Chondrocyte (in vitro differentiated cells): Measurements from ENCODE around the gene IFNA6. TPM values are rescaled to one million over a fixed set of nuclear protein-coding genes. Genes with fewer than 3 reads are reported as not detected.

ENCODE experiments used
- DNase-seq: peaks from one replicate; pipeline ENCODE4 v3.0.0; 2021; ENCODE audit warnings: mixed read lengths, low spot score
- H3K27ac Mint-ChIP-seq: one replicate; pipeline ENCODE4 v1.8.0; 2021; ENCODE audit warnings: mild to moderate bottlenecking, moderate library complexity, mixed read lengths; ENCODE audit not compliant: unreplicated experiment
- H3K27me3 Mint-ChIP-seq: 2 replicates; pipeline ENCODE4 v1.8.0; 2021; ENCODE audit warnings: low read depth, mixed read lengths
- H3K36me3 Mint-ChIP-seq: 2 replicates; pipeline ENCODE4 v1.8.0; 2021; ENCODE audit warnings: low read depth, mixed read lengths
- H3K4me1 Mint-ChIP-seq: 2 replicates; pipeline ENCODE4 v1.8.0; 2021; ENCODE audit warnings: low read depth, mild to moderate bottlenecking, mixed read lengths
- H3K4me3 Mint-ChIP-seq: one replicate; pipeline ENCODE4 v1.8.0; 2021; ENCODE audit warnings: mild to moderate bottlenecking, moderate library complexity, mixed read lengths; ENCODE audit not compliant: unreplicated experiment
- H3K9me3 Mint-ChIP-seq: 2 replicates; pipeline ENCODE4 v1.8.0; 2021; ENCODE audit warnings: low read depth, mixed read lengths
- total RNA-seq: library from RNA; stranded (reverse); gene quantifications from 3 replicates; pipeline ENCODE4 v1.2.1, GENCODE V29; 2021
- TF ChIP-seq, protein P1 (sequence below): fragments of 200-600 bp; sonication (generic); IDR thresholded peaks from 2 replicates; pipeline ENCODE4 v1.5.0; 2021; ENCODE audit warnings: antibody characterized with exemption, mild to moderate bottlenecking, moderate library complexity

The IFNA6 gene
- total RNA-seq, 1 donor from 2014 or later: not detected

GRCh38 chr9:21362287-21362686, 11.6 kb upstream of the IFNA6 start:
- DNase-seq: no peak
- no peak overlapping the region for H3K4me3 Mint-ChIP-seq
- TF ChIP-seq, protein P1, sequence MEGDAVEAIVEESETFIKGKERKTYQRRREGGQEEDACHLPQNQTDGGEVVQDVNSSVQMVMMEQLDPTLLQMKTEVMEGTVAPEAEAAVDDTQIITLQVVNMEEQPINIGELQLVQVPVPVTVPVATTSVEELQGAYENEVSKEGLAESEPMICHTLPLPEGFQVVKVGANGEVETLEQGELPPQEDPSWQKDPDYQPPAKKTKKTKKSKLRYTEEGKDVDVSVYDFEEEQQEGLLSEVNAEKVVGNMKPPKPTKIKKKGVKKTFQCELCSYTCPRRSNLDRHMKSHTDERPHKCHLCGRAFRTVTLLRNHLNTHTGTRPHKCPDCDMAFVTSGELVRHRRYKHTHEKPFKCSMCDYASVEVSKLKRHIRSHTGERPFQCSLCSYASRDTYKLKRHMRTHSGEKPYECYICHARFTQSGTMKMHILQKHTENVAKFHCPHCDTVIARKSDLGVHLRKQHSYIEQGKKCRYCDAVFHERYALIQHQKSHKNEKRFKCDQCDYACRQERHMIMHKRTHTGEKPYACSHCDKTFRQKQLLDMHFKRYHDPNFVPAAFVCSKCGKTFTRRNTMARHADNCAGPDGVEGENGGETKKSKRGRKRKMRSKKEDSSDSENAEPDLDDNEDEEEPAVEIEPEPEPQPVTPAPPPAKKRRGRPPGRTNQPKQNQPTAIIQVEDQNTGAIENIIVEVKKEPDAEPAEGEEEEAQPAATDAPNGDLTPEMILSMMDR: no peak
- H3K4me1 Mint-ChIP-seq: no peaks in the 10 kb centered on the region
- peaks cover 47% of the 10 kb centered on the region for H3K27me3 Mint-ChIP-seq
- no peak overlapping the region for H3K27ac Mint-ChIP-seq
- no peaks in the 10 kb centered on the region for H3K36me3 Mint-ChIP-seq
- H3K9me3 Mint-ChIP-seq: no peaks in the 10 kb centered on the region

GRCh38 chr9:21357479-21358460, 7.1 kb upstream of the IFNA6 start:
- TF ChIP-seq, protein P1: no peak
- peaks cover 5% of the 10 kb centered on the region for H3K36me3 Mint-ChIP-seq
- no peak overlapping the region for H3K4me3 Mint-ChIP-seq

DNA sequence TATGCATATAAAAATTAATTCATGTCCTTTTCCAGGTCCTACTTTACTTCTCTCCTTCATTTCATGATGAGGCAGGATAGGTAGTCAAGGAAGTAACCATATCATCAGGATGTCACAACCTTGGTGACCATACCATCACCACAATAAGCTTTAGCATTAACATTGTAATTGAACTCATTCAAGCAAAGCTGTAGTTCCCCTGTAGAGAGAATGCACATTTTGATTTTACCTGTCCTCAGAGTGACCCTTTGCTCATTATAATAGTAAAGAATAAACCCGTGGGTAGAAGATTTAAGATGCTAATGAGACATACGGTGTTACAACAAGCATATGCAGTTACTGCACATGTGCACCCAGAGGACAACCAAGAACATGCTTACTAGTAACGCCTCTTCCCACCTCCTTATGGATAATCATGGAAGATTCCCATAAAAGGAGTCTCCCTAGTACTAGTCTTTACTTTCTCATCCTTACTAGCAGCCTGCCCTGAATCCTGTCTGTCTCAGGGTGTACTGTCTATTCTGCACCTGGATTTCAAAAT, 2.2 kb downstream of the IFNA6 start:
- TF ChIP-seq, protein P1: no peak
- DNase-seq: no peak
- Mint-ChIP-seq H3K9me3 (peaks cover 14% of the 10 kb centered on the region), H3K4me1 (no peaks in the 10 kb centered on the region), H3K27me3 (peaks cover 37% of the 10 kb centered on the region), H3K4me3 (no peak overlapping the region), H3K27ac (no peak overlapping the region), H3K36me3 (no peaks in the 10 kb centered on the region)

More at GRCh38 chr9:21357479-21358460, 7.1 kb upstream of the IFNA6 start:
- DNase-seq: no peak
- H3K27ac Mint-ChIP-seq: no peak overlapping the region
- H3K27me3 Mint-ChIP-seq: peaks cover 45% of the 10 kb centered on the region
- H3K4me1 Mint-ChIP-seq: no peaks in the 10 kb centered on the region
- H3K9me3 Mint-ChIP-seq: no peaks in the 10 kb centered on the region

DNA sequence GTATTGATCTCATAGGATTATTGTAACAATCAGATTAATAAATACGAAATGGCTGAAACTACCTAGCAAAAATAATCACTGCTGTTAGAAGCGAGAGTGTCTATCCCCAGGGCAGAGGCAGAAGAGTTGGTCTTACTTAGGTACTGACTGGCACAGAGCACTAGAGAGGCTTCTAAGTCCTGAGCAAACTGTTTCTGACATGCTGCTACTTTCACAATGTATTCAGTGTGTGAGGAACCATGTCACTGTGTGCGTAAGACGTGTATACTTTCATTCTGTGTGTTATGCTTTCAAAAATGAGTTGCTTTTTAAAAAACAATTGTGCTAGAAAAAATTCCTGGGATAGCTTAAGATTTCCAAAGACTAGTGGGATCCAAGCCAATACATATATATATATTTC, 10.0 kb downstream of the IFNA6 start:
- H3K4me3 Mint-ChIP-seq: no peak overlapping the region
- no peak for DNase-seq
- peaks cover 2% of the 10 kb centered on the region for H3K36me3 Mint-ChIP-seq
- peaks cover 4% of the 10 kb centered on the region for H3K4me1 Mint-ChIP-seq
- peaks cover 16% of the 10 kb centered on the region for H3K9me3 Mint-ChIP-seq
- TF ChIP-seq, protein P1: no peak
- H3K27me3 Mint-ChIP-seq: peaks cover 28% of the 10 kb centered on the region
- no peak overlapping the region for H3K27ac Mint-ChIP-seq

GRCh38 chr9:21336457-21336856, 14.2 kb downstream of the IFNA6 start:
- Mint-ChIP-seq H3K36me3 (peaks cover 9% of the 10 kb centered on the region), H3K9me3 (no peaks in the 10 kb centered on the region), H3K4me3 (no peak overlapping the region), H3K27ac (no peak overlapping the region), H3K4me1 (peaks cover 36% of the 10 kb centered on the region), H3K27me3 (peaks cover 18% of the 10 kb centered on the region)
- no peak for DNase-seq
- TF ChIP-seq, protein P1: no peak
